GM18909 (cell line): Measurements from ENCODE around the gene LRRC31.

Experiments used
- ATAC-seq: cut with Tn5 transposase; IDR thresholded peaks from one replicate; pipeline ENCODE4 v1.9.1; 2021; ENCODE audit warnings: mild to moderate bottlenecking; ENCODE audit not compliant: unreplicated experiment, poor library complexity

LRRC31 gene

DNA sequence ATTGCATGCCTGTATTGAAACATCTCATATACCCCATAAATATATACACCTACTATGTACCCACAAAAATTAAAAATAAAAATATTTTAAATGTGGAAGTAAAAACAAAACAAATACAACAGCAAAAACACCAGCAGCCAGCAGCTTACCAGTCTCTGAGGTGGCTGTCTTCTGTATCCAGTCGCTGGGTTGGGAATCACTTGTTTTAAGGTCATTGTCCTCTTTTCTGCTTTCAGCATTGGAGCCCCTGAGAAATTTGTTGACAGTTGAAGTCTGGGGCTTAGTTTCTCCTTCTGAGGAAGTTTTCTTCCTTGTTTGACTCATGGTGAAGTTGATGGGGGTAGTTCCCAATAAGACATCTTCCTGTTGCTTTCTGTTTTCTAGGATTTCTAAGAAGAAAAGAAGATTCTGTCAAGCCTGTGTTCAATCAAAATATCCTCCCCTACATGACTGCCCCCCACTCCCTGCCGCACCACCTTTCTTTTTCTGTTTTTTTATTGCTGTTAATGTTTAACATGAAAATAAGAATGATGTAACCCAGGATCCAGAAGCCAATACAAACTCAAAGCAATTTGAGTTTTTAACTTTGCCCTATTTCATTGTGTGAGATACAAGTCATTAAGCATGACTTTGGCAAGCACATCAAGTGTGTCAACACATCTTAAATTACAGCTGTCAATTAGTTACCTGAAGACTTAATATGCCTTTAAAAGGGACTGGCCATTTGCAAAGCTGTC is at the start of gene LRRC31:
LRRC31 (minus strand) TSS at position 452 of the 737 bp plus-strand sequence; CDS start at position 324, 128 bp downstream.
- ATAC-seq, result no peak

DNA sequence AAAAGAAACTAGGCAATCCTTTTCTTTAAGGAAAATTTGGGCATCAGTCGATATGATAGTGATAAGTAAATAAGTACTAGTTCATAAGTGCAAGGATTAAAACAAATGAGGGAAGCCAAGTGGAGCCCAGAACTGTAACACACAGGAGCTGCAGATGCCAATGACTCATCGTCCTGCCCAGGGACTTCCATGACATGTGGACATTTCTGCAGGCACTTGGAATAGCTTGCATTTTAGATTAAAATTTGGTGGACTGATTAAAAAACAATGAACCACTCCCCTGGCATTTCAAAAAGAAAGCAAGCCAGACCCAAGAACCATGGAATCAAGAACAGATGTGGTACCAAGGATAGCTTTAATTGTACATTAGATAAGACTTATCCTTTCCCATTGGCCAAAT is 44.6 kb upstream of the LRRC31 start:
- ATAC-seq, result no peak

DNA sequence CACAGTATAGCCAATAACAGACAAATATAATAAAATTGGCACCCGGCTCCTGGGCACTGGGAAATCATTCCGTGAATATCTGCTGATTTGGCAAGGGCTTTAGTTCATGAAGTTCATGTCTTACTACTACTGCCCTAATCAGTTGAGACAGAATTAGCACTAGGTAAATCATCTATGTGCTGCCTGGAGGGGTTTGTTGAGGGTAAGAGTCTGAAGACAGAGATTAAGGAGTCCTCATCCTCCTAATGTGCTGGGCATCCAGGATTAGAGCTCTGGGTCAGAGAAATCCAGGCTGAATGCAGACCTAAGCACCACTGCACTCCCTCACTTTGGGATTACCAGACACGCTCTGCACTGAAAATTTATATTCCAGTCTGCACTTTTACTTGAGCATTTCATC is 43.6 kb upstream of the LRRC31 start:
- no peak for ATAC-seq

DNA sequence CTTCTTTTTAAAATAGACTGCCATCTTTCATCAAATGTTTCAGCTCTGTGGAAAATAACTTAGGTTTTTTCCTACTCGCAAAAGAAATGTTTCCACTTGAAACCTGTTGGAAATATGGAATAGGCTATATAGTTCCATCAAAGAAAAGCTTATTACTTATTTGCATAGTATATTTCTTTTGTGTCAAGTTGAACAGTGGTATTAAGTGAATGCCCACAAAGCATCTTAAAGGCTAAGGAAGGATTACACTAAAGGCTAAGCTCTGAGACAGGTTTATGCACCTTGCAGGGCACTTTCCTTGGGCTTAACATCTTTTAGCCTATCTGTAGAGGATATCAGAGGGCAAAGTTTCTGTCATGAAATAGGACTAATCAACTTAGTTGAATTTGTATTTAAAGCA is 41.5 kb upstream of the LRRC31 start, which contains the start of gene SAMD7:
SAMD7 (plus strand) TSS at position 301 of the 400 bp plus-strand sequence. CDS start 7,927 bp downstream, outside the sequence.
- ATAC-seq, result no peak

DNA sequence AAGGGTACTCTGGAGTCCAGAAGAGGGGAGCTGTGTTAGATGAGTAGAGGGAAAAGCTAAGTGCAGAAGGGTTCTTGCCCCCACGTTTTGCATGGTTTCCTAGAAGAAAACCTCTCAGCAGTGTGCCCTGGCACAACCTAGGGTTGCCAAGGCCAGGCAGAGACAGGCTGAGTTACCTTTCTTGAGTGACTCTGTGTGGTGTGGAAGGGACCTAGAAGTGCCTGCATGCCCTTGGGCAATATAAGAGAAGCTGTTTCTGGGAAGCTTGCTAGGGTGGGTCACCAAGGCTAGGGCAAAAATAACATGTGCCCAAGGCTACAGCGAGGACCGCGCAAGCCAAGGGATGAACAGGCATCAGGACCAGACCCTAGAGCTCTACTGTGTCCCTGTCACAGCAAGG is 38.2 kb upstream of the LRRC31 start:
- no peak for ATAC-seq

DNA sequence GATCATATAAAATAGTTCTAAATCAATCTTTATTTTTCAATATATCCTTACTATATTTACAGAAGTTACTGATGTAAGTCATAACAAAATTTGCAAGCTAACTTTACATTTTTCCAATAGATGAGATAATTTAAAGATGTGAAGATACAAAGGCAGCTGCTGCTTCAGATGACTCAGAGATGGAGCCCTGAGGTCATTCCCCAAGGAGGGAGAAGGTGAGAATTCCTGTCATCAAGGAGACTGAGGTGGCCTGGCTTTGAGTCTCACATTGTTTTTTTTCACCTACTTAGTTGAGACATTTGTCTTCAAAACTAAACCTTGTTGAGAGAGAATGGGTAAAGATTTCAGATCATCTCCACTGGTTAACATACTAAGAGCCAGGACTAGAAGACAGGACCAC is 37.7 kb upstream of the LRRC31 start:
- no peak for ATAC-seq

DNA sequence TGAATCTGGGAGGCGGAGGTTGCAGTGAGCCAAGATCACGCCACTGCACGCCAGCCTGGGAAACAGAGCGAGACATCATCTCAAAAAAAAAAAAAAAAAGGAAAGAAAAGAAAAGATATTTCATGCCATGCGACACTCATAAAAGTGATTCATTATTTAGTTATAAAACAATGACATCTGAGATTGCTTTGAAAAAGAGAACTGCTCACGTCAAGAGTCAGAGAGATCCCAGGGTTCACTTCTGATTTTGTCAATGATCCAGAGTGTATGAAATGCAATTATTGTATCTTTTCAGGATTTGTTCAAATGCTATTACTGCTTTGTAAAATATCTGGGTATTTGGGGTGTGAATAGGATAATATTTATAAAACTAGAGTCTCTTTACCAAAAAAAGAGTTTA is 35.7 kb upstream of the LRRC31 start:
- ATAC-seq, result no peak

DNA sequence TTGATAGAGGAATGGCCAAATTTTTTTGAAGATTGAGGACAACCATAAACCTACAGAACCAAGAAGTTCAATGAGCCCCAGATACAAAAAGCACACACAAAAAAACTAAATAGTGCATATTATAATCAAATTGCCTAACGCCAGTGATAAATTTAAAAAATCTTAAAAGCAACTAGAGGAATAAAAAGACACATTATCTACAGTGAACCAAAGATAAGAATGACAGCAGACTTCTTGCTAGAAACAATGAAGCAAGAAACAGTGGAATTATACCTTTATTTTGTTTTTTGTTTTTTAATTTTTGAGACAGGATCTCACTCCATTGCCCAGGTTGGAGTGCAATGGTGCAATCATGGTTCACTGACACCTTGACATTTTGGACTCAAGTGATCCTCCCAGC is 31.7 kb upstream of the LRRC31 start:
- ATAC-seq, result no peak

DNA sequence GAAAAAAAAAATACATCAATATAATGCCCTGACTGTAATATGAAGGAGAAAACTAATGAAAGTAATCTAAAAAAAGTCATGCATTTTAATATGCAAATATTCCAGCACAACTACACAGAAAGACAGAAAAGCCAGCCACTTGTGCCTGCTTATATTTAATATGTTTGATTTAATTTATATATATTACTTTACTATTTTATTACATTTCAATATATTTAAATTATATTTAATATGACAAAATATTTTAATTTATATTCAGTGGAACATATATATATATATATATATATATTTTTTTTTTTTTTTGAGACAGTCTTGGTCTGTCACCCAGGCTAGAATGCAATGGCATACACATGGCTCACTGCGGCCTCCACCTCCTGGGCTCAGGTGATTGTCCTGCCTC is 27.5 kb upstream of the LRRC31 start:
- ATAC-seq, result no peak

DNA sequence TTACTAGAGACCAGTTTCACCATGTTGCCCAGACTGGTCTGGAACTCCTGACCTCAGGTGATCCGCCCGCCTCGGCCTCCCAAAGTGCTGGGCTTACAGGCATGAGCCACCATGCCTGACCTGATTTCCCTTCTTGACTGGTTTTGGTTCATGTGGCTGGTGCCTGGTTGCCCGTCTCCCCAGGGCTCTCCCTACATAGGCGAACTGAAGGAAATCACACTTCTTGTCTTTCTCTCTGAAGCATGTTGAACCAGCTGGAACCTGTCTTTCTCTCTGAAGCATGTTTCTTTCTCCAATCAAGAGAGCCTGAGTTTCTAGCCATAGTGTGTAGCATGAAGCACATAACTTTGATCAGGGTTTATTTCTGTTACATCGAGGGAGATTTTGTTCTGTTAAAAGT is 25.3 kb upstream of the LRRC31 start:
- no peak for ATAC-seq

DNA sequence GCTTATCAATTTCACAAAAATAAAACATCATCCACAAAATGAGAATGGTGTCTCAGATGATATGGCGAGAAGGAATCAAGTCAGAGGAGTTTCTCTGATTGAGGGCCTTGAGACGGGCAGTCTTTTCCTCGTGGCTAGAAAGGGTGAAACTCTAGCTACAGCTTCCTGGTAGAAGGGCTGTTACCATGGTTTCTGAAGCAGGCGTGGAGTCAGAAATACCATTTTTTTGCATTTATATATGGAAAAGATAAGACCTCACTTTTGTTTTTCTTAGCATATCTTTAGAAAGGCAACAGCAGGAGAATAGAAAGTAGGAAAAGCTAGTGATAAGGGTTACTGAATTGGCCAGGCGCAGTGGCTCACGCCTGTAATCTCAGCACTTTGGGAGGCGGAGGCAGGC is 24.4 kb upstream of the LRRC31 start:
- ATAC-seq, result no peak

DNA sequence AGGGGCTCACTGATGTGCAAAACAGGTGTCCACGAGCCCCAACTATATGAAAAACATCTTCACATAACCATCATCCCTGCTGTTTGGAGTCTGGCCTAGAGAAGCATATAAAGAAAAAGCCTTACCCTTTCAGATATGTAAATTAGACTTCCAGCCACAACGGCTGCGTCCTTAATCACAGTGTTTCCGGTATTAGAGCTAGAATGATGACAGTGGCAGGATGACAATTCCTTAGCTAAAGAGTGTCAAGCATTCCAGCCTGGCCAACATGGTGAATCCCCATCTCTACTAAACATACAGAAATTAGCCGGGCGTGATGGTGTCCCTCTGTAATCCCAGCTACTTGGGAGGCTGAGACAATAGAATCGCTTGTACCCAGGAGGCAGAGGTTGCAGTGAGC is 22.2 kb upstream of the LRRC31 start:
- ATAC-seq, result no peak

DNA sequence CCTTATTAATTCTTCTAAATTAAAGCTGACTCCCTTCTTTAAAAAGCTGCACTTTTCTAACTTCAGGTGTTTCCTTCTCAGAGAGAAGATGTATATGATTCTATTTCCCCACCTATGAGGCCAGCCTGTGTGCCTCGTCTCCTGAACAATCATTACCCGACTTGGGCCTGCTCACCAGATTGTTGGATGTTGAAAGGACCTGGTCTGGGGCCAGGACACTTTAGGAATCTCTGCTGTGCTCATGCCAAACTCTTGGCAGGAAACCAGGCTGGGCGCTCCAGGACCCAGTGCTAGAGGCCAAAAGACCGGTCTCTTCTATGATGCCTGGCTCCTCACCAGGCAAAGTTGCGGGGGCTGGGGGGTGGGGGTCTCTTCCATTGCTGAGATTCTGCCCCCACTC is 16.9 kb upstream of the LRRC31 start:
- no peak for ATAC-seq

DNA sequence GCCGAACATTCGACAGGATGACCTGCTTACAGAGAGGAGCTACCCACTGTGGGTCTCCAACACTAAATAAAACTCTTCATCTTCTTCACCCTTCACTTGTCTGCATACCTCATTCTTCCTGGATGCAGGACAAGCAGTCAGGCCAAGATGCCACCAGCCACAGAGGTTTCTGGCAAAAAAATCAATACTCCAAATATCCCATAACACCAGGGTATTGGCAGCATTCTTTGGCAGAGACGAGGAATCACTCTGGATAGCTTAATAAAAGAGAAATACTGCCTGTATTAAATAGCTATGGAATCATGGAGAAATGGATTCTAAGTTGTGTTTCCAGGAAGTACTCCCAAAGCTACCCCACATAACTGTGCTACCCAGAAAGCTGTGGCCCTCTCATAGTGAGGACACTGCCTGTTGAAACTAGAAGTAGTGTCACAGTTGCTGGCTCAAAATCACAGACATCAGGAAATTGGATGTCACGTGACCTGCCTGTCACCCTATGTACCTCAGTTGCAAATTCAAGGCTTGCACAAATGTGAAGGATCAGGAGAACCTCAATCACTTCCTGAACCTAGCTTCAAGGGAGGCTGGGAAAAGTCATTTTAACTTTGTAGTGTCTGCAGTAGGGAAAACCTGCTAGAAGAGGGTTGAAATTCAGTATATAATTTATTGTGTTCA is 11.0 kb upstream of the LRRC31 start:
- ATAC-seq, result no peak

DNA sequence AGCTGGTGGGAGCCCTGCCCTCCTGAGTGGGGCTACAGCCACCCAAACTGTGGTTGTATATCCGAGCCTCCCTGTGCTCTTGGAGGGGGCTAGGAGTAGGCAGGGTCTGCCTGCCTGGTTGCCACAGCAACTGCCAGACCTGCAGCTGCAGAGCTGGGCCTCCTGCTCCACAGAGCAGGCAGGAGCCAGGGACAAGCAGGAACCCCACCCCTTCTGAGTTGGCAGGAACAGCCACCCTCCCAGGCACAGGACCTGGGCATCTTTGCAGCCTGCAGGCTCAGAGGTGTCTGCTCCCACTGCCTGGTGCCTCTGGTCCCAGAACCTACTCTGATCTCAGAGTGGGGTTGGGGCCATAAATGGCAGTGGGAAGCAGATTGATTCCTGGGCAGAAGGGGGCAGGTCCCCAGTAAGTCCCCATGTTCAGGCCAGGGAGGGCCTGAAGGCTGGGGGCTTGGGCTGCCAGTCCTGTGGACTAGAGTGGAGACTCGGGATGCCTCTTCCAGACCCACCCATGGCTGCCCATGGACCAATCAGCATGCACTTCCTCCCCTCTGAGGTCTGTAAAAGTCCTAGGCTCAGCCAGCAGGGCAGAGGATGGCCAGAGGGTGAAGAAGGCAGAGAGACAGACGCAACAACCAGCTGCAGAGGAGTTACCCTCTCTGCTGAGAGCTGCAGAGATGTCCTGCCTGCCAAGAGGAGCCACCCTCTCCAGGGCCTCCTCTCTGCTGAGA is 10.3 kb upstream of the LRRC31 start:
- no peak for ATAC-seq

DNA sequence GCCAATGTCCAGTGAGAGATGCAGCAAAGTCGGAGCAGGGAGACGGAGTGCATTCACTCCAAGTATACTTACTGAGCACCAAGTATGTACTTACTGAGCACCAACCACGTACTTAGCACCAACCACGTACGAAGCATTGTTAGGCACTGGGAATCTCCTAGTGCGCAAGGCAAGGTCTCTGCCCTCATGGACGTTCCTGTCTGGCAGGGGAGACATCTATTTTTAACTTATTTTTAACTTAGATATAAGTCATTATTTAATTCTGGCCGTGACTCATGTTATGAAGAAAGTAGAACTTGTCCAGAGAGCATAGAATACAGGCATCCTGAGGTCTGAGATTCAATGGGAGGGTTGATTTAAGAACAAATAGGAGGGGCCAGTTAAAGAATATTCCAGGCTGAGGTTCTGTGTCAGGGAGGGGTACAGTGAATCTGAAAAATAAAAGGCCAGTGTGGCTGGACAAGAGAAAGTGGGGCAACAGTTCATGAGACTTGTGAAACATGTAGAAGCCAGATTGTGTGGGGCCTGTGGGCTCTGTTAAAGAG is 9.3 kb upstream of the LRRC31 start:
- no peak for ATAC-seq

DNA sequence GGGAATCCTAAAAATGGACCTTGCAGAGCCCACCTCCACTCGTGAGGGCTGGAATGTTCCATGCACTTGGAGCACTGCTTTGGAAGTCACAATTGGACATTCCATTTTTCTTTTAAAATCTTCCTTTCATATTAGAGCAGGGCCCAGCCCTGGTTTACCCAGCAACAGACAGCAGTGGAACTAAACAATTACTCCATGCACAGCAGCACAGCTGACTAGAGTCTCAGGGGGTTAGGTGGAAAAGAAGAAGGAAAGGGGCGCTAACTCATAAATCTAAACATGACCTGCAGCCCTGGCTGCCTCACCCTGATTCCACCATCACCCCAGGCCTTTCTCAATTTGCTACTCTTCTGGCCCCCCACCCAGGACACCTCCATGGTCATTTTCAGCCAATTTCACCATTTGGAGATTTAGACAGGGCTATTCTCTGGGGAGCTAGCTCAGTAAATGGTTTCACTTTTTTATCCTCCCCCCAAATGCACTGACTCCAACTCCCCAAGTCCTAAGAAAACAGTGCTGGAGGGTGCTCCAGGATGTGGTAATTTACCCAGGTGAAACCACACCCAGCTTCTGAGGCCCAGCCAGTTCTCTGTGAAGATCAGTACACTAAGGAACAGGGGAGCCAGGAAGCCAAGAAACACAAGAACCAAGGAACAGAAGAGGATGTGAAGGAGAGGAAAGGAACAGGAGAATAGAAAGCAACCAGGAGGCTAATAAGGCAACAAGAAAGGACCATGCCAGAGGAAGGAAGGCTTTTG is 1.6 kb upstream of the LRRC31 start:
- ATAC-seq, result no peak

DNA sequence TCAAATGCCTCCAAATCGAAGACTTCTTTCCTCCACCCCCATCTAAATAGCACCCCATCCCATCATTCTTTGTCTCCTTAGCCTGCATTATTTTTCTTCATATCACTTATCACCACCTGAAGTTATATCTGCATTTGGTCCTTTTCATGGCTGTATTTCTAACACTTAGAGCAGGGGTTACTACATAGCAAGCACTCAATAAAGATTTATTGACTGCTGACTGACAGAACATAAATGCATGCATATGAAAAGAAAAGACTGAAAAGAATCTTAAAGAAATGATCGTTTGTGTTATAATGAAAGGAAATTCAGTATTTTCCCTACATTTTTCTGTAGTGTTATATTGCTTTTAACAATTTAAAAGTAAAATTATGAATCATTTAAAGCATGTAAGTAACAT is 1.4 kb downstream of the LRRC31 start:
- ATAC-seq, result no peak

DNA sequence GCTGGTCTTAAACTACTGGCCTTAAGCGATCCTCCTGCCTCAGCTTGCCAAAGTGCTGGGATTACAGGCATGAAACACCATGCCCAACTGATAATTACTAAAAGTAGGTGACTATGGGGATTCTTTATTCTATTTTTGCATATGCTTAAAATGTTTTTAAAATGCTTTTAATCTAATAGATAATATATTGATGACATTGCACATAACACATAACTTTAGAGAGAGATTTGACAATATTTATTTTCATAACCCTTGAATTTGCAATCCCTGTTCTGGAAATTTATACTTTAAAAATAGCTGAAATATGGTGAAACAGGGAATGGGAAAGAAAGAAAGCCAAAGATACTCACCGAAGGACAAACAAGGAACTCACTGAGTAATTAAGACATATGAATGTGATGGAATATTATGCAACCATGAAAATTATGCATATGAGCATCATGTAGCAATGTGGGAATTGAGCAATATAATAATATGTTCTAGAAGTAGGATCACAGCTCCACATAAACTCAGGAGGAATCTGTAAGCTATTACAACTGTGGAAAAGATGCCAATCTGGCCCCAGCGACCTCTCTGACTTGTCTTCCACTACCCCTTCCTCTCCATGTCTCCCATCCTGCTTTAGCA is 2.0 kb downstream of the LRRC31 start:
- ATAC-seq, result no peak
